Keratinocyte (primary cell): Measurements from ENCODE around the gene SPDYA. TPM values are rescaled to one million over a fixed set of nuclear protein-coding genes. Genes with fewer than 3 reads are reported as not detected.

Source experiments
- DNase-seq: peaks from one replicate; pipeline ENCODE4 v3.0.0-alpha.2; 2011; ENCODE audit warnings: low read depth, missing footprints, low spot score
- FAIRE-seq: peaks from 2 replicates; lab custom pipeline; 2011; peaks lifted over from hg19 to GRCh38; lab: Jason Lieb, UNC
- H2AFZ ChIP-seq: 2 replicates; pipeline ENCODE4 v1.6.0; 2012; ENCODE audit warnings: low read length, control low read depth, inconsistent platforms; ENCODE audit not compliant: control insufficient read depth
- H3K27ac ChIP-seq: 2 replicates; pipeline ENCODE4 v1.5.1; 2011; ENCODE audit warnings: low read length; ENCODE audit not compliant: control insufficient read depth, insufficient read depth
- H3K27me3 ChIP-seq: 3 replicates; pipeline ENCODE4 v1.6.0; 2011; ENCODE audit warnings: low read length; ENCODE audit not compliant: control insufficient read depth, insufficient read depth; ENCODE audit errors: extremely low read depth
- H3K36me3 ChIP-seq, 2 experiments: 2 replicates in 1 of 2; 3 replicates in 1 of 2; pipeline ENCODE4 v1.5.1; 2011; ENCODE audit warnings: low read length in 2 of 2, mild to moderate bottlenecking in 1 of 2; ENCODE audit not compliant: control insufficient read depth in 2 of 2, insufficient read depth in 2 of 2; ENCODE audit errors: extremely low read depth in 1 of 2
- H3K4me1 ChIP-seq: 3 replicates; pipeline ENCODE4 v1.5.1; 2011; ENCODE audit warnings: low read length; ENCODE audit not compliant: control insufficient read depth, insufficient read depth; ENCODE audit errors: extremely low read depth
- H3K4me2 ChIP-seq: 3 replicates; pipeline ENCODE4 v1.6.0; 2011; ENCODE audit warnings: low read depth, low read length; ENCODE audit not compliant: control insufficient read depth, insufficient read depth; ENCODE audit errors: extremely low read depth
- H3K4me3 ChIP-seq, 3 experiments: fragments of 200-600 bp in 1 of 3; sonication (generic) in 1 of 3; 2 replicates in 2 of 3; 3 replicates in 1 of 3; pipeline ENCODE4 v1.5.1; 2011 to 2016; ENCODE audit warnings: low read length in 3 of 3, mild to moderate bottlenecking in 3 of 3, control low read depth in 2 of 3, inconsistent platforms in 1 of 3, low read depth in 1 of 3, mixed read lengths in 1 of 3, mixed run types in 1 of 3, moderate library complexity in 1 of 3; ENCODE audit not compliant: control insufficient read depth in 2 of 3, insufficient read depth in 2 of 3; ENCODE audit errors: extremely low read depth in 1 of 3
- H3K79me2 ChIP-seq: 2 replicates; pipeline ENCODE4 v1.6.0; 2012; ENCODE audit warnings: low read length; ENCODE audit not compliant: control insufficient read depth, insufficient read depth
- H3K9ac ChIP-seq: 3 replicates; pipeline ENCODE4 v1.6.0; 2011; ENCODE audit warnings: low read length; ENCODE audit not compliant: control insufficient read depth, insufficient read depth; ENCODE audit errors: extremely low read depth
- H3K9me1 ChIP-seq: 3 replicates; pipeline ENCODE4 v1.6.0; 2011; ENCODE audit warnings: low read length; ENCODE audit not compliant: control insufficient read depth, insufficient read depth; ENCODE audit errors: extremely low read depth
- H3K9me3 ChIP-seq: 2 replicates; pipeline ENCODE4 v1.5.1; 2012; ENCODE audit warnings: low read depth, low read length; ENCODE audit not compliant: control insufficient read depth
- H4K20me1 ChIP-seq: 3 replicates; pipeline ENCODE4 v1.6.0; 2011; ENCODE audit warnings: low read length; ENCODE audit not compliant: control insufficient read depth, insufficient read depth; ENCODE audit errors: extremely low read depth
- EZH2 ChIP-seq: IDR thresholded peaks from one replicate; pipeline ENCODE4 v1.6.1; 2012; ENCODE audit warnings: inconsistent platforms, mild to moderate bottlenecking, low read length, moderate library complexity
- dilution Hi-C: fragments of 300-500 bp; cut with MboI; formaldehyde crosslinking; loops from one replicate; pipeline ENCODE4 v1.7.0; 2020; ENCODE audit warnings: low sequenced_read_pairs; ENCODE audit not compliant: extremely low pct_ligation_motif_present
- polyA plus RNA-seq, 5 experiments: library from polyadenylated mRNA; depleted of rRNA in 3 of 5; stranded (reverse) in 3 of 5; stranded (forward) in 1 of 5; unstranded in 1 of 5; fragments of >200 nt; gene quantifications; 1 replicate in 1 of 5; 2 replicates in 3 of 5; 3 replicates in 1 of 5; pipeline versions ENCODE4 v1.2.1 to v1.2.3, GENCODE V29; 2011 to 2012; ENCODE audit warnings: missing spikeins in 2 of 5, low read depth in 1 of 5, low replicate concordance in 1 of 5
- TF ChIP-seq, protein P1 (sequence below), 3 experiments: IDR thresholded peaks in 1 of 3; conservative IDR thresholded peaks in 1 of 3; optimal IDR thresholded peaks in 1 of 3; 2 replicates in 2 of 3; 3 replicates in 1 of 3; pipeline versions ENCODE3 to v1.5.1; 2011; ENCODE audit warnings: low read length in 3 of 3, mild to moderate bottlenecking in 3 of 3, moderate library complexity in 2 of 3, control low read depth in 1 of 3, inconsistent platforms in 1 of 3; ENCODE audit not compliant: insufficient read depth in 2 of 3; ENCODE audit errors: extremely low read depth in 1 of 3

The SPDYA gene
- polyA plus RNA-seq, 1 donor (not counting 4 experiments of a cell fraction or from before 2014, with no cell fraction given) = 0.37 TPM

DNA sequence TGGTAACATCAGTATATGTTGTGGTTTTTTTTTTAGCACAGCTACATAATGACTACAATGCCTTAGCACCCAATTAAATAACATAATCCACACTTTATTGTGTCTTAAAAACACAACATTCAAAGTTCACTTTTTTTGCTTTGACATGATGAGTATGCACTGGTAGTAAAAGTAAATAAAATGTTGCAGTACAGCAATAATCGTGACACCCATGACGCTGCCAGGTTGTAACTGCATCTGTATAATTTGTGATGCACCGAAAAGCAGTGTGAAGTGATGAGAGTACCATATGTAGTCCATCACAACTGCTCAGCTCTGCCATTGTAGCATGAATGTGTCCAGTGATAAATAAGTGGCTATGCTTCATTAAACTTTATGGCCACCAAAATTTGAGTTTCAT, 43.3 kb upstream of the SPDYA start:
- no peak for DNase-seq
- H3K4me2 ChIP-seq = no peak overlapping the region
- peaks cover 0 to 3% of the 10 kb centered on the region in 2 experiments for H3K36me3 ChIP-seq
- FAIRE-seq = no peak
- H3K27me3 ChIP-seq = no peaks in the 10 kb centered on the region
- dilution Hi-C loops = no loop called here
- H3K9ac ChIP-seq = no peak overlapping the region
- H3K4me1 ChIP-seq = peaks cover 17% of the 10 kb centered on the region
- peaks cover 99% of the 10 kb centered on the region for H3K79me2 ChIP-seq
- peaks cover 2% of the 10 kb centered on the region for H3K9me1 ChIP-seq
- no peak for TF ChIP-seq EZH2
- TF ChIP-seq, protein P1, sequence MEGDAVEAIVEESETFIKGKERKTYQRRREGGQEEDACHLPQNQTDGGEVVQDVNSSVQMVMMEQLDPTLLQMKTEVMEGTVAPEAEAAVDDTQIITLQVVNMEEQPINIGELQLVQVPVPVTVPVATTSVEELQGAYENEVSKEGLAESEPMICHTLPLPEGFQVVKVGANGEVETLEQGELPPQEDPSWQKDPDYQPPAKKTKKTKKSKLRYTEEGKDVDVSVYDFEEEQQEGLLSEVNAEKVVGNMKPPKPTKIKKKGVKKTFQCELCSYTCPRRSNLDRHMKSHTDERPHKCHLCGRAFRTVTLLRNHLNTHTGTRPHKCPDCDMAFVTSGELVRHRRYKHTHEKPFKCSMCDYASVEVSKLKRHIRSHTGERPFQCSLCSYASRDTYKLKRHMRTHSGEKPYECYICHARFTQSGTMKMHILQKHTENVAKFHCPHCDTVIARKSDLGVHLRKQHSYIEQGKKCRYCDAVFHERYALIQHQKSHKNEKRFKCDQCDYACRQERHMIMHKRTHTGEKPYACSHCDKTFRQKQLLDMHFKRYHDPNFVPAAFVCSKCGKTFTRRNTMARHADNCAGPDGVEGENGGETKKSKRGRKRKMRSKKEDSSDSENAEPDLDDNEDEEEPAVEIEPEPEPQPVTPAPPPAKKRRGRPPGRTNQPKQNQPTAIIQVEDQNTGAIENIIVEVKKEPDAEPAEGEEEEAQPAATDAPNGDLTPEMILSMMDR (optimal IDR thresholded peaks at IDR 0.05 in 1 of 3, IDR thresholded peaks at IDR 0.05 in 1 of 3, conservative IDR thresholded peaks at IDR 0.05 in 1 of 3; ENCODE audit: extremely low read depth in 1 of 3, insufficient read depth in 2 of 3, low read length in 3 of 3) = no peak
- H4K20me1 ChIP-seq = peaks cover 24% of the 10 kb centered on the region
- H3K9me3 ChIP-seq = no peaks in the 10 kb centered on the region
- H3K27ac ChIP-seq = no peak overlapping the region
- H3K4me3 ChIP-seq = no peak overlapping the region
- H2AFZ ChIP-seq = no peak overlapping the region

DNA sequence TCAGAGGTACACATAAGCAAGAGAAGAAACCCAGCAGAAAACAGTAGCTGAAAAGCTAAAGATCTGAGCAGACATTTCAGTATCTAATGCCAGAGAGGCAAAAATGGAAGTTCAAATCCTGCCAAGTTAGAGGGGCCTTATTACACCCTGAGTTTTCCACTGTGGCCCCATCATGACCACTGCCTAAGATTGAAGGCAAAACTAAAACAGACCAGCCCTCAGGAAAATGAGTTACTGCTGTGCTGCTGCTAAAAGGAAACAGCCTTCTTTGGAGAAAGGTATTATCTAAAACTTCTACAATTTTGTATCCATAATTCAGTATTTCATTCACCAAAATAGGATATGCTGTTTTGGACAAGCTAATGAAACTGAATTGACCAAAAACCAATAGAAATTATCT, 42.2 kb upstream of the SPDYA start:
- TF ChIP-seq, protein P1 (optimal IDR thresholded peaks at IDR 0.05 in 1 of 3, IDR thresholded peaks at IDR 0.05 in 1 of 3, conservative IDR thresholded peaks at IDR 0.05 in 1 of 3; ENCODE audit: extremely low read depth in 1 of 3, insufficient read depth in 2 of 3, low read length in 3 of 3) = no peak
- no peak for TF ChIP-seq EZH2
- Histone ChIP-seq H3K4me1 (peaks cover 13% of the 10 kb centered on the region), H3K79me2 (peaks cover 99% of the 10 kb centered on the region), H3K4me2 (no peak overlapping the region), H3K9ac (no peak overlapping the region), H3K36me3 (no peaks in the 10 kb centered on the region), H2AFZ (no peak overlapping the region), H3K27ac (no peak overlapping the region), H3K9me1 (peaks cover 2% of the 10 kb centered on the region), H3K4me3 (no peak overlapping the region), H4K20me1 (peaks cover 21% of the 10 kb centered on the region), H3K27me3 (no peaks in the 10 kb centered on the region), H3K9me3 (no peaks in the 10 kb centered on the region)
- FAIRE-seq (no peak), DNase-seq (no peak)
- dilution Hi-C loops = no loop called here
